ENCODE data around the gene HMG20B.

Gene HMG20B

DNA sequence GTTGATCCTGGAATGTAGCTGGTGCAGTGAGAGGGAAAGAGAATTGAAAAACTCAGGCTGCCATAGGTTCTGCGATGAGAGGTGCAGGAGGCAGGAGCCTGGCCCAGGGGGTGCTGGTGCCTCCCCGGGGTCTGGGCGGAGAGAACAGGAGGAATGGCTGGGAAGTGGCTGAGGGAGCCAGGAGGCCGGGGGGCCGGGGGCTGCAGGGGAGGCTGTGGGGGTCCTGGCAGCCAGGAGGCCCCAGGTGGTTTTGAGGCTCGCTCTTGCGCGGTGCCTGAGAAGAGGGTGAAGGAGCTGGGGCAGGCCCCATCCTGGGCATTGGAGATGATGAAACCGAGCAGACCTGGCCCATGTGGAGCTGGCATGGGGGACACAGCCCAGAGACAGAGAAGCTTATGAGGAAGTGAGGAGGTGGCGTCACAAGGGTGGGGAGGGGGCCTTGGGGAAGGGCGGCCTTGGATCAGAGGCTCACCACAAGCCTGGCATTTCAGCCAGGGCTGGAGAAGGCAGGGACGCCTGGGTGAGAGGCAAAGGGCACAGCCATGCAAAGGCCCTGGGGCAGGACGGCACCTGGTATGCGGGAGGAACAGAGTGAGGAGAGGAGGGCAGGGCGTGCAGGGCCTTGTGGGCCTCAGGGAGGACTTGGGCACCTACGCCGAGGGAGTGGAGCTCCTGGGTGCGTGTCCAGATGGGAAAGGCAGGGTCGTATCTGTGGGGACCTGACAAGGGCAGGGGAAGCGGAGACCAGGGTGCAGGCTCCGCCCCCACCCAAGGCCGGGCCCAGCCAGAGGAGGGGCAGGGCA is 35.1 kb upstream of the HMG20B start:
- no peak for DNase-seq

DNA sequence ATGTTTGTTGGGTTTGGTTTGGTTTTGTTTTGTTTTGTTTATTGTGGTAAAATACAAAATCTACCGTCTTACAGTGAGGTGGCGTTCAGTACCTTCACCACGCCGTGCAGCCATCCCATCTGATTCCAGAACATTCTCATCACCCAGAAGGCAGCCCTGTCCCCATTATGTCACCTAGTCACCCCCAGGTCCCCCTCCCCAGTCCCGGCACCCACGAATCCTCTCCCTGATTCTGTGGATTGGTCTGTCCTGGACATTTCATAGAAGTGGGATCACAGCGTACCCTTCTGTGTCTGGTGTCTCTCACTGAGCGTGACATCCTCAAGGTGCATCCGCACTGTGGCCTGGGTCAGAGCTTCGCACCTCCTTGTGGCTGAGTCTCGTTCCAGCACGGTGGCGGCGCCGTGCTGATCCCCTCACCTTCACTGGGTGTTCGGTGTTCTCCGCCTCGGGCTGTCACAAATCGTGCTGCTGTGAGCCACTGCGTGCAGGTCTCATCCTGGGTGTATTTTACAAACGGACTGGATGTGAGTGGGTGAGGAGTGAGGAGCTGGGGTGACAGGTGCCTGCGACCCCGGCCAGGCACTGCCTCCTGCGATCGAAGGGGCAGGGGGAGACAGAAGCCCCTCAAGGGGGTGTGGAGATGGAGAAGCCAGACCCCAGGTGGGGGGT is 34.4 kb upstream of the HMG20B start:
- no peak for DNase-seq

DNA sequence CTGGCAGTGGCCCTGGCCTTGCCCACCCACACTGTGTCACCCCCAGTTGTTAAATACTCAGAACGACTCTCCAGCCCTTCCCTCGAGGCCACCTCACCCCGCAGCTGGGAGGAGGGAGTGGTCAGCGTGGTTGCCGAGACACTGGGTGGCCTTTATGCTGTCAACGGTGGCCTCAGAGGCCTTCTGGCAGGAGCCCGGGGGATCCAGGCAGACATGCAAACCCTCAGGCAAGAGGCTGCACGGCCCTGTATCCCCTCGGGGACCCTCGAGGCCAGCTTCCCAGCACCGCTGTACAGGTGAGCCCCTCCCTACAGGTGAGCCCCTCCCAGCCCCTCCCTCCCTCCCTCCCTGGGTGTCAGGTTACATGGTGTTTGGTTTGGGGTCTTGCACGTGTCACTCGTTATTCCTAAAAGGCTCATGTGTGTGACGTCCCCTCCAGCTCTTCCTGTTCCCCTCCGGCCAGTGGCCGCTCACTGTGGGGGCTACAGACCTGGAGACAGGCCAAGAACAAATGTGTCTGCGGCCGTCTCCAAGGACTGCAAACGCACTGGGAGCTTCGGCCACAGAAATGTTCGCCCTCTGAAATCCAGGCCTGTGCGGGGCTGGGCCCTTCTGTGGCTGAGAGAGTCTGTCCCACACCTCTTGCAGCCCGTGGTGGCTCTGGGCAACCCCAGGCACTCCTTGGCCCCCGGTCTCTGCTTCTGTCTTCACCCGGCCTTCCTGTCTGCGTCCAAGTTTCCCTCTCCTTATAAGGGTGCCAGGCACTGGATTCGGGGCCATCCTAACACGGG is 33.6 kb upstream of the HMG20B start, which contains the start of gene TEKTIP1:
Gene TEKTIP1 (plus strand): TSS at position 210 of the 791 bp plus-strand sequence. CDS start 4 bp downstream, at position 214.
- DNase-seq, result no peak

DNA sequence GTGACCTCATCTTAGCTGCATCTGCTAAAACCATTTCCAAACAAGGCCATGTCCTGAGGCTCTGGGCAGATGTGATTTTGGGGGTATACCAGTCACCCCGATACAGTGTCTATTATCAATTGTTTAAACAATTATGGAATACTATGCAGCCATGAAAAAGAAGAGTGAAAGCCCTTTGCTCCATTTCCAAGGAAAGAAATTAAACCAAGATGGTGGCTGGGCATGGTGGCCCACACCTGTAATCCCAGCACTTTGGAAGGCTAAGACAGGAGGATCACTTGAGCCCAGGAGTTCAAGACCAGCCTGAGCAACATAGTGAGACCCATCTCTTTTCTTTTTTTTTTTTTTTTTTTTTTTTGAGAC is 33.0 kb upstream of the HMG20B start:
- no peak for DNase-seq

DNA sequence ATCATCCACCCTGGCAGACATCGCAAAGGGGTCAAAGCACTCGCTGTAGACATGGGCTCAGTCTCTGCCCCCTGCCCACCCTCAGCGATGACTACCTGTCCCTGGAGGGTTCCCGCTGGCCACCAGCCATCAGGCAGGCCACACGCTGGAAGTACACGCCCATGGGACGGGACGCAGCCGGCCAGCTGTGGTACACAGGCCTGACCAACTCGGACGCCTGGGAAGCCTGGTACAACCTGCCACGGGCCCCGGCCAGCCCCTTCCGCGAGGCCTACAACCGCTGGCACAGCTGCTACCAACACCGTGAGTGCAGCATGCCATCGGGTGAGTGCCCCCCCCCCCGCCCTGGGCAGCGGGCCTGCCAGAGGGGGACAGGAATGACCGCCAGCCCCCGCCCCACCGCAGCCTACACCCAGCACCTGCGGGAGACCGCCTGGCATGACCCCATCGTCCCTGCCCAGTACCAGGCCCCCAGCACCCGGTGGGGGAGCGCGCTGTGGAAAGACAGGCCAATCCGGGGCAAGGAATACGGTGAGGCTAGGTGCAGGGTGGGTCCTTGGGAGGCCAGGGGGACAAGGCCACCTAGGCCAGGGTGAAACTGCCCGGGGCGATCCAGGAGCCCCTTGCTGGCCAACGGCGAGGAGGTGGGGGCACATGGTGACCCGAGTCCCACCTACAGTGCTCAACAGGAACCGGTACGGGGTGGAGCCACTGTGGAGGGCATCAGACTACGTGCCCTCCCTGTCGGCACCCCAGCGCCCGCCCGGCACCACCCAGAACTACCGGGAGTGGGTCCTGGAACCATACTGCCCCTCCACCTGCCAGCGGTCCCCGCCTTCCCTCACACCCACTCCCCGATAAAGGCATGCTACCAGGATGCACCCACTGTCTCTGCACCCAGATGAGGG is 29.3 kb upstream of the HMG20B start:
- DNase-seq, result no peak

DNA sequence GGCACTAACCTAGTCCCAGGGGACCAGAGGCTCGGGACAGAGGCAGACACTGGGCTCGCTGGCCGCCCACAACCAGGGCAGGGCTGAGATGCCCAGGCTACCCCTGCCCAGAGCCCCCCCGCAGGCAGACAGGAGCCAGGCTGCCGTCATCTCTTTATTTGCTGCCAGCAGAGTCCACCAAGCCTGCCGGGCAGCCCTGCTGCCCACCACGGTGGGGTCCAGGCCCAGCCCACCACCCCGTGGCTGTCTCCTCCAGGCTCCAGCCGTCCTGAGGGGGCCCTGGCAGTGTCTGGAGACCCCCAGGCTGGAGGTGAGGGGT is 28.7 kb upstream of the HMG20B start:
- no peak for DNase-seq

DNA sequence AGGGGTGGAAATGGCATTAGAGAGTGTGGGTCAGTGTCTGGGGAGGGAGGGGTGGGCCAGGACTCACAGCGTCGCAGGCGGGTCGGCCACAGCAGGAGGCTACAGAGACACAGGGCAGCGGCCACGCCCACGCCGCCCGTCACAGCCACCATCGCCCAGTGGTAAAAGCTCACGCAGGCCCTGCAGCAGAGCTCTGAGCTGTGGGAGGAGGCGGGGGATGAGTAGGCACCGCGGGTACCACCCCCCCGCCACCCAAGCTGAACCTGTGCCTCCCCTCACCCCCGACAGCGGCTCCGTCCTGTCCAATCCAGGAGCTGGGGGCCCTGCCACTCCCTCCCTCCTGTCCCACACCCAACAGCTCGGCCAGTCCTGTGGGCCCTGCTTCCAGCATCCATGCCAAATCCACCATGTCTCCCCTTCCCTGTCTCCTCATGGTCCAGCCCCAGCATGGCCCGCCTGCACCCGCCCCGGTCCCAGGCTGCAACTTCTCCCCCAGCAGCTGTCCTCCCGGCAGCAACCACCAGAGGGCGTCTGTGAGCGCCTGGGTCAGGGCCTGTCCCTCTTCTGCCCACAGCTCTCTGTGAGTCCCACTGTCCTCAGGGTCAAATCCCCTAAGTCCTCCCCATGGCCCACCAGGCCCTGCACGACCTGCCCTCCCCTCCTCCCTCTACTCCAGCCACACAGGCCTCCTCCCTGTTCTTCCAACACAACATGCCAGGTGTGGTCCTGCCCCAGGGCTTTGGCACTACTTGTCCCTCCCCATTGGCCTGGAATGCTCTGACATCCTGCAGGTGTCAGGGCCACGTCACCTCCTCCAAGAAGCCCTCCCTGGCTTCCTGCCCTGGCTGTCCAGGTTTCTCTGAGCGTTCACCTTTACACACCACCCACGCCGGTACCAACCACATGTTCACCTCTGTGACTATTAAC is 27.7 kb upstream of the HMG20B start:
- peak; percentile 37 for DNase-seq

DNA sequence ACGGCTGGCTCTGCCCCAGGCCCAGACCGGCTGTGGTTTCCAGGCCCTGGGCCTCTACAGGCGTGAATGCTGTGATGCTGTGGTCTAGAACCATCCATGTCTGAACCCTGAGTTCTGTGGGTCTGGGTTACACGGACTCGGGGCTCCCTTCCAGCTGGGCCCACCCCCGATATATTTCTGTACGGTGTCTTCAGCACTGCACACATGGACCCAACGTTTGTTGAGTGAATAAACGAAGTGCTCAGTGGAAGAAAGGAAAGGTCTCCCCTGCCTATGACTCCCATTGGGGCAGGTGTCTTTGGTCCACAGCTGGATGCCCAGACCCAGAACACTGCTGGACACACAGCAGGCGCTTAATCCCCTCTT is 27.1 kb upstream of the HMG20B start:
- DNase-seq, result no peak

DNA sequence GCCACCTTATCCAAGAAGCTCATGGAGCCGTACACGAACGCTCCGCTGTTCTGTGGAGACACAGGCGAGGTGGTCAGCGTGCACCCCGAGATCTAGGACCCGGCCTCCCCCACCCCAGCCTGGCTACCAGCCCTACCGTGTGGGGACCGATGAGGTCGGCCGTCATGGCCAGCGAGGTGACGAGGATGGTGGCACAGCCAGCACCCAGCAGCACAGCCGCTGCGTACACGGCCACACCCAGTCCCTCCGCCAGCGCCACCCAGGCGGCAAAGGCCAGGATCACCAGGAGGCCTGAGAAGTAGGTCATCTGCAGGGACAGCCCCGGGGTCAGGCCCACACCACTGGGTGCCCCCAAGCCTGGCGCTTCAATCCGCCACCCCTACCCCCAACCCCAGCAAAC is 26.6 kb upstream of the HMG20B start:
- DNase-seq, result no peak

DNA sequence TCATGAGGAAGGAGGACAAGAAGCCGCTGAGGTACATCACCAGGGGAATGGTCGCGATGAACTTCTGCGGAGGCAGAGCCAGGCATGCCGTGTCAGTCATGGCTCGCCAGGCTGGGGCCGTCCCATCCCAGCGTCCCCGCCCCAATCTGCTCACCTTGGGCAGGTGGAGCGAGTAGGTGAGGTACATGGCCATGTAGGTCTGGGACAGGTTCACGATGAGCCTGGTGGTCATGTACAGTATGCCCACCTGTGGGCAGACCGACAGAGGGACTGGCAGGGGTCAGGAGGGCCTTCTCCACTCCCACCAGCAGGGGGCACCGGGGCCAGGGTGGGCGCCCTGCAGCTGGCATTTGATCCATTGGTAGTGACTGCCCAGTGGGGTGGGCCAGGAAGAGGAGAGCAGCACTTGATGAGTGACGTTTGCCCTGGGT is 25.4 kb upstream of the HMG20B start:
- no peak for DNase-seq

DNA sequence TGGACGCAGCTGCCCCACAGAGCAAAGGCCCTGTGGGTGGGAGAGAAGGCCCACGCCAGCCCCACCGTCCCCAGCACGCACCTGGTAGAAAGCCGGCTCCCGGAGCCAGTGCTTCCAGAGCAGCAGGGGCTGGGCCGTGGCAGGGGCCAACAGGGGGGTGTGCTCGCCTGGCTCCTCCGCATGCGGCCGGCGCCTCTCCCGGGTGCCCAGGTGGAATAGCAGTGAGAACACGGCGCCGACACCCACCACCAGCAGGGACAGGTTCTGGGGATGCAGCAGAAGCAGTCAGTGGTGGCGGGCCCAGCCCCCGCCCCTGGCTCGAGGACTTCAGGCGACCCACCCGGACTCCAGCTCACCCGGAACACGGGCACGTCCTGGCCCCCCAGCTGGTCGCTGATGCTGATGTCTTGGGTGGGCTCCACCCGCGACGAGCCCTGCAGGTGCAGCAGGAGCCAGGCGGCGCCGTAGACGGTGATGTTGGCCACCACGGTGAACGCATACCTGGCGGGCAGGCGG is 24.9 kb upstream of the HMG20B start:
- DNase-seq, result no peak

DNA sequence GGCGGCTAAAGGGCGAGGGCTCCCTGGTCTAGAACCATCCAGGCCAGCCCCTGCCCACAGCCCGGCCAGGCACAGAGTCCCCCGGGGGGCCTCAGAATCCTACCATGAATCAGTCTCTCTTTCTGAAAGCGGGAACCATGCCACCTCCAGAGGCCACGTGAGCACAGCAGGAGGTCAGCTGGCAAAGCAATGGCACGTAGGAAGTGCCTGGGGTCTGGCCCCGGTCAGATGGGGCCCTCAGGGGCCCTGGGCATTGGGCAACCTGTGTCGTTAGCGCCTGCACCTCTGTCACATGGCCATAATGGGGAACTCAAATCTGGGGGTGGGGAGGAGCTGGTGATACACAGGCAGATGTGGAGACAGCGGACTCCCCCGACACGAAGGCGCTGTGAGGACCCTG is 24.1 kb upstream of the HMG20B start:
- DNase-seq, result no peak

DNA sequence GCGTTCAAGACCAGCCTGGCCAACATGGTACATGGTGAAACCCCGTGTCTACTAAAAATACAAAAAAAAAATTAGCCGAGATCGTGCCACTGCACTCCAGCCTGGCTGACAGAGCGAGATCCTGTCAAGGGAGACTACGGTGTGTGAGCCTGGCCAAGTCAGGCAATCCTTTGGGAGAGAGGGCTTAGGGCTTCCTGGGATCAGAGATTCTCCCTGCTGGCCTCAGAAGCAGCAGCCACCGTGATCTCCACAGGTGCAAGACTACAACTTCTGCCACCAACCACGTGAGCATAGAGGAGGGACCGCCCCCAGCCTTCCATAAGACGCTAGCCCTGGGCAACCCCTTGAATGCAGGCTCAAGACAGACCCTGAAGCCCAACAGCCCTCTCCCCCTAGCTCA is 22.9 kb upstream of the HMG20B start:
- DNase-seq, result no peak

DNA sequence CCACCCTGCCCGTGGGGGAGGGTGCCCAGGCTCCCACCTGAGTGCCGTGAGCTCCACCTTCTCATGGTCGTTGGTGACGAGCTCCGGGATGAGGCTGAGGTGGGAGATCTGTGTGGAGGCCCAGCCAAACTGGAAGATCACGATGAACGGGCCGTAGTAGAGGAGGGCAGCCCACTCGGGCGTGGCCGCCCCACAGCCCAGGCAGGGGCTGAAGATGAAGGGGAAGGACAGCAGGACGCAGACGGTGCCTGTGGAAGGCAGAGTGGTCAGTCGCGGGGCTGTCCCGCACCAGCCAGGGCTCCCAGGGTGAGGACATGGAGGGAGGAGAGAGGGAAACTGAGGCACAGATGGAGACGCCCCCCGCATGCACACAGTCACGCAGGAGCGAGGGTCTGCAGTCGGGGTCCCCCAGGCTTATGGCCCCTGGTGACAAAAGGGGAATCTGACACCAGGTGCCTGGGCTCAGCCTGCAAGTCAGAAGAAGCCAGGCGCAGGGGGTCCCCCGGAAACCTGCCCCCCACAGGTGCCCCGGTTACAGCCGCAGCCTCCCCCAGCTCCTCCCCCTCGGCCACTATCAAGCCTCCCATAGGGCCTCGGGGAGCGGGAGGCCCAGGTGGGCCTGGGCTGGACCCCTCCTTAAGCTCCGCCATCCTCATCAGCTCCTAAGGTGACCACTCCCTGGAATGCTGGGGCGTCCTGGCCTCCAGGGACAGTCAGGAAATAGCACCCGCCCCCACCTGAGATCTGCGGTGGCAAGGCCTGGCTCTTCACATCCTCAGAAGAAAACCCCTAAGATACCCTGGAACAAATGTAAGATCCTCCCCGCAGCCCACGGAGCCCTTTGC is 21.6 kb upstream of the HMG20B start:
- DNase-seq, result no peak

DNA sequence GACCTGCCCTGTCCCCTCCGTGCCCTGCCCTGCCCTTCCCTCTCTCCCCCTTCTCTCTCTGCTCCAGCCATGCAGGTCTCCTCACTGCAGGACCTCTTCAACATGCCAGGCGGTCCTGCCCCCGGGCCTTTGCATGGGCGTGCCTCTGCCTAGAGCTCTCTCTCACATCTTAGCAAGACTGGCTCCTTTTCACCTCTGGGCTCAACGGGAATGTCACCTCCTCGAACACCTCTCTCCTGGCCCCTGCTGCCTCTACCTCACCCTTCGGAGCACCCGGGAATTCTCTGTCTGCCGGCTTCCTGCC is 21.0 kb upstream of the HMG20B start:
- no peak for DNase-seq

DNA sequence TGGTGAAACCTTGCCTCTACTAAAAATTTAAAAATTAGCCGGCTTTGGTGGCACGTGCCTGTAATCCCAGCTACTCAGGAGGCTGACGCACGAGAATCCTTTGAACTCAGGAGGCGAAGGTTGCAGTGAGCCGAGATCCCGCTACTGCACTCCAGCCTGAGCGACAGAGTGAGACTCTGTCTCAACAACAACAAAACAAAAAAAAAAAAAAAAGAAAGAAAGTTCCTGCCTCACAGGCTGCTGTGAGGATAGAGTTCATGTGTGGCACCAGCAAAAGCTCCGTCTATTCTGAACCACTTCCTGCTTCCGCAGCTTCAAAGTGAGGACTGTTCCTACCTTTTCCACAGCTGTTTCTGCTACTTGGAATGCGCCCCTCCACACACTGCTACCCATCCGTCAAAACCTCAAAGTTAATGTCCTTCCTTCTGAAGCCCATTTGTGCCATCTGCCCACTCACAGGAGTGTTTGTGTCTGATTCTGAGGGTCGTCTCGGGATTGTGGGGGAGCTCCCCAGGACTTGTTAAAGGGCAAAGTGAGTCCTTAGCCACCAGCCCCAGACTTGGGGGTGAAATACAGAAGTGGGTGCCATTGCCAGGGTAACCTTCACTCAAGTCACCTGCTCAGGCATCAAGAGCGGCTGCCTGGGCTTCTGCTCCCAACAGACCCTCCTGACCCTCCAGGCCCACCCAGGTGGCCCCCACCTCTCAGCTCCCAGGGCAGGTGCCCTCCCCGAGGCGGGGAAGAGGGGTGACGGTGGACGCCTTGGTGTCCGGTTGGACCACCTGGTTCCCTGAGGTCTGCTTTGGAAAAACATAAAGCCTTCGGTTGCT is 18.3 kb upstream of the HMG20B start:
- no peak for DNase-seq

DNA sequence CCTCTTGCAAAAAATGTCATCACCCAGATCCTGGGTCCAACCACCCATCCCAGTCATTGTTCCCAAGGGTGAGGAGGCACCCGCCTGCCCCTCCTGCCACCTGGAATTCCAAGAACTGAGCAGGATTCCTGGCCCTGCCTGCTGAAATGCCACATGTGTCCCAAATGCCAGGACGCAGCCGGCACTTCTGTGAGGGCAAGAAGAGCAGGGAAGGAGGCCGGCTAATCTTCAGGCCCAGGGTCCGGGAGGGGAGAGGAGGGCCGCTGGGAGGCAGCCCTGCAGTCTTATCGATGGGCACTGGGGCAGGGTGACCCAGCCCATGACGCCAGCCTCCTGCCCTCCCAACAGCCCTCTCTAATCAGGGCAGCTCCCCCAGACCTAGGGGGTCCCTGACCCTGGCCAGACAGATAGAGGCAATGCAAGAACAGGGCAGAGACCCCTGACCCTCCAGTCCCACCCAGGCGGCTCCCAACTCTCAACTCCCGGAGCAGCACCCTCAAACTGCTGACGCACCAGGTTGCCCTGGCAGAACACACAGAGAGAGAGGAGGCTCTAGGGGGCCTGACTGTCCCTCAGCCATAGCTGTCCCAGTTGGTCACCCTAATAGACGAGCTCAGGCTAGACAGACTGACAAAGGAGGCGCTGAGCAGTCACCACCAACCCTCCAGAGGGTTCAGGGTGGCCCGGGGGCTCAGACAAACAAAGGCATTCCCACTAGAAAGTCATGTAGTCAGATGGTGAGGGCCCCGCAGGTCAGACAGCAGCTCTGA is 16.9 kb upstream of the HMG20B start:
- no peak for DNase-seq

DNA sequence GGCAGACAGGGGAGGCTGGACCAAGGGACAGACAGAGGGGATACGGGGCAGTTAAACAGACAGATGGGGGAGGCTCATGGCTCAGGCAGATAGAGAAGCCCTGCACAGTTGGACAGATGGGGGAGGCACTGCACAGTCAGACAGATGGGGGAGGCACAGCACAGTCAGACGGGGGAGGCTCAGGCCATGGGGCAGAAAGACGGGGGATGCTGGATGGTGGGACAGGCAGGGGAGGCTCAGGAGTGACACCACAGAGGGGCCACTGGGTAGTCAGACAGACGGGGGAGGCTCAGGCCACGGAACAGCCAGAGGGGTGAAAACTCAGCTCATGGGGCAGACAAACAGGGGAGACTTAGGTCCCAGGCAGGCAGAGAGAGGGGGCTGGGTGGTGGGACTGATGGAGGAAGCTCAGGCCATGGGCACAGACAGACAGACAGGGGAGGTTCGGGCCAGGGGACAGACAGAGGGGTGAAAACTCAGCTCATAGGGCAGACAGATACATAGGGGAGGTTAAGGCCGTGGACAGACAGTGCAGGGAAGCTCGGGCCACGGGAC is 16.2 kb upstream of the HMG20B start:
- DNase-seq, result no peak

DNA sequence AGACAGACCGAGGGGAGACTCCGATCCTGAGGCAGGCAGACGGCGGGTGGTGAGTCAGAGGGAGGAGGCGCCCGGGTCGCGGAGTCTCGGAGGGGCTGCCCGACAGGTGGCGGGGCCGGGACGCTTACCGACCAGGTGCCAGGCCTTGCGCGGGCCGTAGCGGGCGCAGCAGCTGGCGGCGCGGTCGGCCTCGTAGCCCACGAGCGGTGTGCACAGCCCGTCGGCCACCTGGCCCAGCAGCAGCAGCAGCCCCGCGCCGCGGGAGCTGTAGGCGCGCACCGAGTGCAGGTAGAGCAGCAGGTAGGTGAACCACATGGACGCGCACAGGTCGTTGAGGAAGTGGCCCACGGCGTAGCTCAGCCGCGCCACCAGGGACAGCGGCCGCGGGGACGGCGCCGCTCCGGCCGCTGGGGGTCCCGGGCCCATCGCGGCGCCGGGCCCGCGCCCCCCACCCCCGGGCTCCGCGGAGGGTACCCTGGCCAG is 15.7 kb upstream of the HMG20B start:
- DNase-seq, result no peak
